HG03457 (cell line): ENCODE results near the gene MTA2.
"Not testable (repeated sequence)": the region's sequence is repeated elsewhere in the genome, so short reads cannot be mapped to it uniquely, and the experiment has no call there.

ENCODE experiments used
- ATAC-seq: cut with Tn5 transposase; IDR thresholded peaks from one replicate; pipeline ENCODE4 v1.9.1; 2021; ENCODE audit warnings: moderate number of reproducible peaks; ENCODE audit not compliant: unreplicated experiment

Gene MTA2

GRCh38 chr11:62567018-62567633, 34.5 kb downstream of the MTA2 start:
- ATAC-seq: no peak

GRCh38 chr11:62566247-62566646, 35.4 kb downstream of the MTA2 start:
- ATAC-seq: no peak

- ATAC-seq: no peak
Observed at GRCh38 chr11:62565100-62565802, 36.4 kb downstream of the MTA2 start.

- ATAC-seq: not testable (repeated sequence)
Observed at GRCh38 chr11:62561677-62562230, 39.9 kb downstream of the MTA2 start.

- no peak for ATAC-seq
Observed at GRCh38 chr11:62560566-62561103, 41.0 kb downstream of the MTA2 start.

GRCh38 chr11:62559626-62560025, 42.0 kb downstream of the MTA2 start:
- not testable (repeated sequence) for ATAC-seq

GRCh38 chr11:62559204-62559603, 42.5 kb downstream of the MTA2 start:
- no peak for ATAC-seq

- ATAC-seq: no peak
Observed at GRCh38 chr11:62558669-62559068, 43.0 kb downstream of the MTA2 start.

GRCh38 chr11:62556875-62557631, 44.6 kb downstream of the MTA2 start:
- peak; percentile 6 for ATAC-seq

GRCh38 chr11:62556108-62556874, 45.4 kb downstream of the MTA2 start:
- ATAC-seq: peak; percentile 29

- no peak for ATAC-seq
Observed at GRCh38 chr11:62555464-62556107, 46.1 kb downstream of the MTA2 start.

GRCh38 chr11:62554387-62555167, 47.1 kb downstream of the MTA2 start:
- ATAC-seq: no peak

GRCh38 chr11:62553839-62554361, 47.8 kb downstream of the MTA2 start:
- no peak for ATAC-seq

- ATAC-seq: no peak
Observed at GRCh38 chr11:62553080-62553838, 48.4 kb downstream of the MTA2 start.

GRCh38 chr11:62552485-62553079, 49.1 kb downstream of the MTA2 start:
- ATAC-seq: no peak

GRCh38 chr11:62550478-62550877, 51.2 kb downstream of the MTA2 start:
- ATAC-seq: not testable (repeated sequence)

- ATAC-seq: no peak
Observed at GRCh38 chr11:62548545-62549335, 52.9 kb downstream of the MTA2 start.
